ENCODE measurements around the gene EFNB3.

The EFNB3 gene

GRCh38 chr17:7742729-7743128, 37.7 kb downstream of the EFNB3 start:
- TF ChIP-seq CTCF (IDR thresholded peaks at IDR 0.05; ENCODE audit: extremely low read depth, missing control alignments): no peak
- DNase-seq (ENCODE audit: low spot score): no peak

GRCh38 chr17:7744416-7744815, 39.4 kb downstream of the EFNB3 start:
- no peak for TF ChIP-seq CTCF (IDR thresholded peaks at IDR 0.05; ENCODE audit: extremely low read depth, missing control alignments)
- DNase-seq (ENCODE audit: low spot score): no peak

- no peak for DNase-seq (ENCODE audit: low spot score)
- TF ChIP-seq CTCF (IDR thresholded peaks at IDR 0.05; ENCODE audit: extremely low read depth, missing control alignments): no peak
Measured at GRCh38 chr17:7745748-7746470, 40.9 kb downstream of the EFNB3 start.

GRCh38 chr17:7747635-7748071, 42.7 kb downstream of the EFNB3 start:
- DNase-seq (ENCODE audit: low spot score): no peak
- TF ChIP-seq CTCF (IDR thresholded peaks at IDR 0.05; ENCODE audit: extremely low read depth, missing control alignments): no peak

GRCh38 chr17:7748076-7748775, 43.2 kb downstream of the EFNB3 start:
- no peak for TF ChIP-seq CTCF (IDR thresholded peaks at IDR 0.05; ENCODE audit: extremely low read depth, missing control alignments)
- no peak for DNase-seq (ENCODE audit: low spot score)

- no peak for DNase-seq (ENCODE audit: low spot score)
Measured at GRCh38 chr17:7750321-7750821, 45.4 kb downstream of the EFNB3 start.

More at GRCh38 chr17:7750321-7750821, 45.4 kb downstream of the EFNB3 start:
- no peak for TF ChIP-seq CTCF (IDR thresholded peaks at IDR 0.05; ENCODE audit: extremely low read depth, missing control alignments)
